HepG2 (cell line): ENCODE measurements around the gene AQP6.

Experiments used
- CHD4 ChIP-seq: fragments of 200-600 bp; sonication (generic); IDR thresholded peaks from 2 replicates; pipeline ENCODE4 v1.7.0; 2017; ENCODE audit warnings: mild to moderate bottlenecking, low read length, borderline replicate concordance
- EP300 ChIP-seq, 3 experiments: sonication (generic) in 1 of 3; formaldehyde crosslinking in 1 of 3; IDR thresholded peaks; 2 replicates each; pipeline versions ENCODE4 v1.5.1 to v1.6.1; 2011 to 2020; ENCODE audit warnings: low read depth in 2 of 3, low read length in 2 of 3, borderline replicate concordance in 1 of 3, improper control_type of control experiment in 1 of 3, mild to moderate bottlenecking in 1 of 3, missing genetic modification reagents in 1 of 3, moderate library complexity in 1 of 3
- ZNF407 ChIP-seq: sonication (generic); formaldehyde crosslinking; IDR thresholded peaks from one replicate; pipeline ENCODE4 v1.5.1; 2020; ENCODE audit warnings: mild to moderate bottlenecking, missing genetic modification reagents; ENCODE audit errors: not compliant biosample characterization
- ZNF777 ChIP-seq: sonication (generic); formaldehyde crosslinking; IDR thresholded peaks from 2 replicates; pipeline ENCODE4 v1.4.0; 2020; ENCODE audit warnings: missing genetic modification reagents

- TF ChIP-seq EP300 (IDR thresholded peaks at IDR 0.05; ENCODE audit: low read depth in 2 of 2, low read length in 2 of 2) (no peak), EP300 (CRISPR knock-in tag; IDR thresholded peaks at IDR 0.05; ENCODE audit: borderline replicate concordance) (no peak), ZNF777 (CRISPR knock-in tag) (no peak), ZNF407 (CRISPR knock-in tag) (no peak), CHD4 (no peak)
Observed at GRCh38 chr12:50003595-50003994, 30.8 kb downstream of the AQP6 start.
